Stimulated activated CD8-positive, alpha-beta memory T cell treated with anti-CD3 and anti-CD28 coated beads, Interleukin-2, amount 100 ng/mL, for 48 hours (primary cell): ENCODE data around the gene ANKRD33.

Experiments used
- DNase-seq, 2 donors: peaks; one replicate each; pipeline ENCODE4 v3.0.0-alpha.2; 2020; ENCODE audit warnings: low read depth in 2 of 2

ANKRD33 gene

GRCh38 chr12:51887476-51888315, at the start of gene ANKRD33:
ANKRD33 (plus strand) TSS chr12:51888103; CDS start chr12:51888187, 84 bp downstream.
- no peak for DNase-seq

DNA sequence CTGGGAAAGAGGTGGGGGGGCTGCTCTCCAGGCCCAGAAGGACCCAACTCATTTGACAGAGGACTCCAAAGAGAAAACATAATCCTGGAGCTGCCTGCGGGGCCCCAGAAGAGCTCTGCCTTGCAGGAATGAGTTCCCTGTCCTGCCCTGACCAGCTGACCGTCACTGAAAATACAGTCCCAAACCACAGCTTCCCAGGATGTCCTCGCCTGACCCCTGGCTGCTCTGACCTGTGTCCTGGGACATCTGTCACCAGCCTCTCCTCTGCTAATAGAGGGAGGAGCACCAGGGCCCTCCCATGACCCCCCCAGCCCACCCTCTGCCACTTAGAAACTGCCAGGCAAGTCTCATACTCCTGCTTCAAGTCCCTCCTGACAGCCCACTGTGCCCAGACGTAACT, 49.1 kb upstream of the ANKRD33 start:
- no peak for DNase-seq

- DNase-seq = no peak
These were observed 48.5 kb upstream of the ANKRD33 start for GRCh38 chr12:51839310-51839947.

DNA sequence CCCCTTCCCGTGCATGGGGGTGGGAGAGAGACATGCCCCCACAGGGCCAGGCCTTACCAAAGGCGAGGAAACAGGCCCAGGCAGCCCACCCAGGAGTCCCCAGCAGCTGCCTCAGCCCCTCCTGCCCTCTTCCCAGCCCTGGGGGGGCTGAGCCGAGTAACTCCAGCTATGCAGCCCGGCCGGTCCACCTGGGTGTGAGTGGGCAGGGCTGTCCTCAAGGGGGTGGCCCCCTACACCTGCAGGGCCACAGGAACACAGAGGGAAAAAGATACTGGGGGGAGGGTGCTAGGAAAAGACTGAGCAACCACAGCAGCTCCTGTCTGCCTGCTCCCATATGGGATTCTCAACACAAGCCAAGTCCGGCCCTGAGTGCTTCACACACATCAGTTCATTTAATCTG, 46.9 kb upstream of the ANKRD33 start:
- no peak for DNase-seq

DNA sequence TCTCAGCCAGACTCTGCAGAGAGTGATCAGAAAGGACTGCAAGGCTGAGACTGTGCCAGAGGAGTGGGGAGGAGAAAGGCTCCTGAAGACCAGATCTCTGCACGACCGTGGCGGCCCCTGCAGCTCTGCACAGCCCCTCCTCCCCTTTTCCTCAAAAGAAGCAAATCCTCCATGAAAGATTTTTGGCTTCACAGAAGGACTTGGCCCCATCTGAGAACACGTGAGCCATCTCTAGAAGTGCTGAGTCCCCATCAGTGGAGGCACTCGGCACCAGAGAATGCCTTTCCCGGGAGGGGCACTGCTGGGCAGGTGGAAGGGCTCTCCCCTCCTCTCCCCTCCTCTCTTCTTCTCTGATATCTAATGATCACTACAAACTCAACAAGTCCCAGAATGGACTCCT, 46.2 kb upstream of the ANKRD33 start:
- no peak for DNase-seq

DNA sequence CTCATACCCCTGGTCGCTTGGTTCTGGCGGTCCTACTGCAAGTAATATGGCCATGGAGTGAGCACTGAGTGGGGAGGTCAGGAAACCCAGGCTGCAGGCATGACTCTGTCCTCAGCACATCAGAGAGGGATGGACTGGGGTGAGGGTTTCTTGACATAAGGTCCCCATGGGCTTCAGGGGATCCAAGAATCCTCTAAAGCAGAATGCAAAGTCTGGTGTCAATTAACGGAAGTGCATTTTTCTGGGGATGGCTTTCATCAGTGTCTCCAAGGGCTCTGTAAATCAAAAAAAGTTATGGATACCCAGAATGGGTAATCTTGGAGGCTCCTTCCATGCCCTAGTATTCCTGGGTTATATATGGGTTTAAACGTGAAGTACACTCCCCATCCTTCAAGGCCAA, 43.0 kb upstream of the ANKRD33 start:
- no peak for DNase-seq

DNA sequence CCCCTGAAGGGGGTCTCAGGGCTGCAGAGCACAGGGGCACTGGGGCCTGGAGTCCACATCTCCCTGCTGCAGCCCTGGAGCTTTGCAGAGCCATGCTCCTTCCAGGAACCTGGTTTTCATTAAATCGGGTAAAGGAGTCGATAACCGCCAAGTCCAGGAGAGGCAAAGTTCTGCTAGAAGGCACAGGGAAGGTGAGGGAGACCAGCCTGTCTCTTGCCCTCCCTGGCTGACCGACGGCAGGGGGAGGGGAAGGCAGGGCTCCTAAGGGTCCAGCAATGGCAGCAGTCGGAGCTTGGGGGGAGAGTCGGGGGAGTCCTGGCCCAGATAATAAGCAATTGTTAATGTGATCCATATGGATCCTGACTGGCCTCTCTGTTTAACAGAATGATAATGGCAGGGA, 42.4 kb upstream of the ANKRD33 start:
- no peak for DNase-seq

- DNase-seq = no peak
These were observed 41.6 kb upstream of the ANKRD33 start for GRCh38 chr12:51846271-51846691.

DNA sequence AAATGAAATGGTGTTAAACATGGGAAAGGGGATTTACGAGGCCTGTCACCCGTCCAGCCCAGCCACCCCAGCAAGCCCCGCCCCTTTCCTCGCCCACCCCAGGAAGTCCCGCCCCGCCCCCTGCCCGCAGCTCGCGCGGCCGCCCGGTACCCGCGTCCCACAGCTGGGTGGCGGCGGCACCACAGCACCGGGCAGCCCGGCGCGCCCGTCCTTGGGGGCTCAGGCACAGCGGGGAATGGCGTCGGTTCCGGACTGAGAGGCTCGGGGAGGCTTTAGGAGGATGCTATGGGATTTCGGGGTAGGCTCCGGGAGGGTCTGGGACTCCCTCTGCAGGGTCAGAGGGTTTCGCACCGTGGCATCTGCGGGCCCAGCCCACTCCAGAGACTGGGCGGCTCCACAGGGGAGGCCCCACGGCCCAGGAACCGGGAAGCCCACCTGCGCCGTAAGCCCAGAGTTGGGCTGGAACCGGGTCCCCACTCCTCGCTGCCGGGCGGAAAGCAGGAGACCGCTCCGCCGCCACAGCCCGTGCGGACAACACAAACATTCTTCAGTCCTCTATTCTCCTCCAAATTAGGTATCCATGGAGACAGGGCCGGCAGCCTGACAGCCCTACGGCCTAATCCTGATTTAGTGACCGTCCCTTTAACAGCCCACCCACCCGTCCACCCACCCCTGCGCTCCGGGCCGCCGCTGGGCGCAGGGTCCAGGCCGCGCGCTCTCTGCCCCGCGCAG, 40.8 kb upstream of the ANKRD33 start:
- peak; percentile 34 to 45 for DNase-seq

DNA sequence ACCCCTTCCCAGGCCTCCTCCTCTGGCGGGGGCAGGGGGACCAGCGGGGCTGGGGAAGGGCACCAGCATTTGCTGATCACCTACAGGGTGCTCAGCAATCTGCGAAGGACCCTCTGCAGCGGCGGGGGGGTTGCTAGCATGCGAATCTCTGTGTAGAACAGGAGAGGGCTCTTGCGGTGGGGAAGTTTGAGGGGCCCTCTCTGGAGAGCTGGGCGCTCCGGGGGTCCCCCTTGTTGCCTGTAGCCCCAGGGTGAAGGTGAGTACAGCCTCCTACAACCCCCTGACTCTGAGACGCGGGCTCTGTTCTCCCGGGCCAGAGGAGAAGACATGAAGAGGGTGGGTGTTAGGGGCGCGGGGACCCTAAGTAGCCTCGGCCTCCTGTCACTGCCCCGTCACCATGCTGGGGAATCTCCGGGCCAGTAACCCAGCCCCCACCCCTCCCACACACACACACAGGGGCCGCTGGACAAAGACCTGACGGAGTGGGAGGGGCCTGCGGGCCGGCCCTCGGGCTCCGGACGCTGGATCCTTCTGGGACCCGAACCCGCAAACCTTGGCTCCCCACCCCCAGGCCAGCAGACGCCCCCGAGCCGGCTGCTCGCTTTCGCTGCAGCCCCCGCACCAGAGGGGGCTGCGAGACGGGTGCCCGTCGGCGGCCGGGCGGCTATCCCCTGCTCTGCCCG, 40.1 kb upstream of the ANKRD33 start:
- DNase-seq = no peak

DNA sequence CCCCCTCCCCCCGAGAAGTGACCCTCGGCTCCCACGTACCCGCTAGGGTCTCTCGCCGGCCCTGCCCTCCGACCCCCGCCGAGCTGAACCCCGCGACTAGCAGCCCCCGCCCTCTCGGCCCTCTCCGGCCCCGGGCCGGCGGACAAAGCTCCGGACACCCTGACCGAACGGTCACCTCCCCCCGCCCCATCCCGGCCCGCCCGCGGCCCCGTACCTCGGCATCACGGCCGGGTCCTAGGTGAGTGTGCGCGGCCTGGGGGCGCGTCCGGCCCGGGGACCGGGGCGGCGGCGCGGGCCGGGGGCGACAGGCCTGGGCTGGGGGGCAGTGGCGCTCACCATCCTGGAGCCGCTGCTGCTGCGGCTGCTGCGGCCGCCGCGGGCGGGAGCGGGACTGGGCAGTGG, 39.6 kb upstream of the ANKRD33 start, which contains the start of gene FIGNL2:
Gene FIGNL2 (minus strand): TSS at position 393 of the 402 bp plus-strand sequence. CDS start 26,305 bp downstream, outside the sequence.
- DNase-seq = no peak

DNA sequence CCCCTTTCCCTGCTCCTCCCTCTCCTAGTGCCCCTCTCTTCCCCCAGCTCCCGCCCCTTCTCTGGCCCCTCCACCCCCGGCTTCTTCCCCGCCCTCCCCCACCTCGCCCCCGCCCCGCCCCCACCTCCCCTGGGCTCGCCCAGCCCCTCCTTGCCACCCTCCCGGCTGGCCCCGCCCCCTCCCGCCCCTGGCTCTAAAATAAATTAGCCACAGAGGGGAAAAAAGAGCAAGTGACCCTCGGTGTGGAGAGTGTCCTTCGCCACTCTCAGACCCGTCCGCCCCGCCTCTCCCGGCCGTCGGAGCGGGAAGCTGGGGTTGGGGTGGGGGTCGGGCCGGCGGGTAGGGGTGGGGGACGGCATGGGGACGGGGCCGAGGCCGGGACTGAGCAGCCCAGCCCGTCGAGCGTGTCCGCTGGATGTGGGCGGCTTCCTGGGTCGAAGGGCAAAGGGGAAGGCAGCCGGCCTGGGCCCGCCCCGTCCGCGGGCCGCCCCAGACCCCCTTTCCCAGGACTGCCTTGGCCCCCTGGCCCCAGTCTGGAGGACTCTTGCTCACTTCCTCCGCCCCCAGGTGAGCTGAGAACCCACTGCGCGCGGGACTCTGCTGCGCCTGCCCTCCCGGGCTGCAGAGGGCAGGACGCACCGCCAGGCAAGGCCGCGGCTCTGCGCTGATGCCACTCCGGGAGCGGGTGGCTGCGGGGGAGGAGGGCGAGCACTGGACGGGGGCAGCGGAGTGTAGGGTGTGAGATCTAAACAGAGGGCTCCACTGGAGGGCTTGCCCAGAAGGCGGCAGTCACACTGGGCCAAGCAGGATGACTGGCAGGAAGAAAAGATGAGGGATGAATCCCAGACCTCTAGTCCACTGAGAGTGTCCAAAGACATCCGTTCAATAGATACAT, 38.8 kb upstream of the ANKRD33 start:
- no peak for DNase-seq

GRCh38 chr12:51850081-51850964, 37.6 kb upstream of the ANKRD33 start:
- DNase-seq = no peak

DNA sequence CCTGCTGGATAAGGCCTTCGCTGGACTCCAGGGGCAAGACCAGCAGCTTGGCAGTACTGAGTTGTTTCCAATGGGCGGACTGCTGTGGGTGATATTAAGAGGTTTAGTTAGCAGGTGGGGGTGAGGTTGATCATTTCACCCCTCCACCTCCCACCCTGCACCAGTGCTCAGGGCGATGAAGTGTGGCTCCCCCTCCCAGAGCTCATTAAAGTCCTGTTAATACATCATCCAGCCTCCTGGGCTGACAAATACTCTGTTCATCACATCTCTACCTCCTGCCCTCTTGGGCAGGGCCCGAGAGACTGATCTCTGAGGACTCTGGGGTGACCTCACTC, 37.0 kb upstream of the ANKRD33 start:
- DNase-seq = no peak

DNA sequence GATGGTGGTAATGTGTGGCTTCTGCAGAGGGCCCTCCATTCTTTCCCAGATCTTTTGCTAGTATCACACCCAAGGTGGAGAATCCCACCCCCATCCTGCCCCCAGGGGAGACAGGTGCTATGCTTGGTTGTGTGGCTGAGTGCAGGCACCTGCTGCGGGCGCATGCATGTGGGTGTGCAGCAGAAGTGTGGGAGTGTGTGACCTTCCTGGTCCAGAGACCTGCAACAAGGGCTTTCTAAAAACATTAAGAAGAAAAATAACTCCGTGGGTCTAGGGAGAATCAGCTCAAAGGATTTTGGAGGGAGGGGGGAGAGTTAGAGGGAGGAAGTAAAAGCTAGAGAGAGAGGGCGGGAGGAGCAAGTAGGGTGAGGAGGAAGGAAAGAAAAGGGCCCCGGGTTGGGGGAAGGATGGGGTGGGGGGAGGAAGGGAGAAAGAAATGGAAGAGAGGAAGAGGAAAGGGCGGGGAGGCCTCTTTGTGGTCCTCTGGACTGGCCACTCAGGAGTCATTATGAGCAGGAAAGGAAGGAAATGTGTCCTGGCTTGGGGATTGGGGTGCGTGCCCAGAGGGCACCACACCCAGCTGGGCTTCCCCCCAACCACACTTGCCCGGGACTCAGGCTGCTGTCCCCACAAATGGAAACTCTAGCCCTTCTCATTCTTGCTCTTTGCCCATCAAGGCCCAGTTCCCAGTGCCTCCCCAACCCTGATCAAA, 36.3 kb upstream of the ANKRD33 start:
- no peak for DNase-seq

DNA sequence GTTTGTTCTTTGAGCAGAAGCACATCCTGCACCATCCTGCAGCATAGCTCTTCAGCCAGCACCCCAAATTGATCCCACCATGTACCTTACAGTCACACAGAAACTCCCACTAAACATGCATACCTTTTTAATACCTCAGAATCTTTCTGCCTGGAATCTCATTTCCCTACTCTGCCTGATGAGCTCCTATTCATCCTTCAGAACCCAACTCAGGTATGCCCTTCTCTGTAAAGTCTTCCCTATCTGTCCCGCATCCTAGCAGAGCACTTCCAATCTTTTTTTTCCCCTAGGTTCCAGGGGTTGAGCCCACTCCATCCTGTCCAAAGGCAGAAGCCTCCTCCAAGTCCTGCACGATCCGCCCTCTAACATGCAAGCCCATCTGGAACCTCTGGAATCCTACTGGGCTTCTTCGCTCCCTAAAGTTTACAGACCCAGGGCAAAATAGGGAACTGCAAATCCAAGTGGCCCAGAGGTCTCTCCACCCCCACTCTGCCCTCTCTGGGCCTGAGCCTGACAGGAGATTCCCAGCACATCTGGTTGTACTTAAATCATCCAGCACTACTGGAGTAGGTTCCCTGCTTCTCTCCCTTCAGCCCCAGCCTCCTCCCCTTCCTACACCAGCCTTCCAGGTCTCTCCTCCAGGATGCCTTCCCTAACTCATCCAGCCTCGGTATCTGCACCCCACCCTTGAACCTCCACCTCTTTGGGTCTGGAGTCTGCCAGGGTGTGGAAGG, 35.3 kb upstream of the ANKRD33 start:
- DNase-seq = no peak

- no peak for DNase-seq
These were observed 32.1 kb upstream of the ANKRD33 start for GRCh38 chr12:51855586-51856428.

DNA sequence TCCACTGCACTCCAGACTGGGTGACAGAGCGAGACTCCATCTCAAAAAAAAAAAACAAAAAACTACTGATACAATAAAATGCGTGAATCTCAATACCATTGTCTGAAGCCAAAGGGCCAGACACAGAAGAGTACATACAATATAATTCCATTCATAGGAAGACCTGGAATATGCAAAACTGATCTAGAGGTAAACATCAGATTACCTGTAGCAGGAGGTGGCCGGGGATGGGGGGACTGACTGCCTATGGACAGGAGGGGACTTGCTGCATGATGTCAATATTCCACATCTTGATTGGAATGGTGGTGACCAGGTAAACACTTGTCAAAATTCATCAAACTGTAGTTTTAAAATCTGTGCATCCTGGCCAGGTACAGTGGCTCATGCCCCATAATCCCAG, 26.9 kb upstream of the ANKRD33 start:
- no peak for DNase-seq
